Fibroblast of lung (primary cell): ENCODE data around the gene PRODH.

Experiments
- CTCF ChIP-seq, 2 donors: IDR thresholded peaks in 1 of 2; conservative IDR thresholded peaks in 1 of 2; 1 replicate in 1 of 2; 2 replicates in 1 of 2; pipeline ENCODE4 v1.5.1; 2011 to 2012; ENCODE audit warnings: low read length in 2 of 2, control low read depth in 1 of 2, inconsistent platforms in 1 of 2, low read depth in 1 of 2, mild to moderate bottlenecking in 1 of 2
- EZH2 ChIP-seq: IDR thresholded peaks from 2 replicates; pipeline ENCODE4 v1.5.1; 2012; ENCODE audit warnings: low read length, control low read depth, mild to moderate bottlenecking; ENCODE audit errors: missing control alignments

- TF ChIP-seq CTCF (conservative IDR thresholded peaks at IDR 0.05 in 1 of 2, IDR thresholded peaks at IDR 0.05 in 1 of 2; ENCODE audit: low read depth in 1 of 2, low read length in 2 of 2) (no peak), EZH2 (no peak)
Observed at GRCh38 chr22:18976197-18976751, 40.2 kb upstream of the PRODH start.
